Stimulated activated CD8-positive, alpha-beta memory T cell treated with anti-CD3 and anti-CD28 coated beads, Interleukin-4, amount 100 ng/mL, for 4 hours (primary cell): ENCODE measurements around the gene EMC9.

Experiments
- DNase-seq, 2 donors: peaks; one replicate each; pipeline ENCODE4 v3.0.0-alpha.2; 2020; ENCODE audit warnings: low read depth in 2 of 2, low spot score in 1 of 2

Gene EMC9

DNA sequence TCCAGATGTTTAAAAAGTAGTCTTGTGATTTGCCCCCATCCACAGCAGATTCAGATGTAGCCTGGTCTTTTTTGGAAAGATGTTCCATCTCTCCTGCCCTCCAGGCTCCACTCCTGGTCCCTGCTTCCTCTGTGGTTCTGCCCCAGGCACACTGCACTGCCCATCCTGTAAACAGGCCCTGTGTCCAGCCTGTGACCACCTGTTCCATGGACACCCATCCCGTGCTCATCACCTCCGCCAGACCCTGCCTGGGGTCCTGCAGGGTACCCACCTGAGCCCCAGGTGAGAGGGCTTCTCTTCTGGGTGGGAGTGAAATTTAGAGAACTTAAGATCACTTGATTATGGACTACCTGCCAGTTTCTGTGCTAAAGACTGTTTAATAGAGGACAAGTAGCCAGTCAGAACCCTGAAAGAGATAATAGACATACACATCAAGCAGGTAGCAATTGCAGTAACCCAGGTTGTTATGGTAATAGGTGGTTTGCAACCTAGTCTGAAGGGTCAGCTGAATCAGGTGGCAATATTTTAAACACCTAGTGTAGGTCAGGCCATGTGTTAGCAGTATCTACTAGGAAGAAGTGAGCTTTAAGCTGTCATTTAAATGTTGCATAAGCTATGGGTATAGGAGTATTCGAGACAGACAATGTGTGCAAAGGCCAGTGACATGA lies 8.0 kb upstream of the EMC9 start:
- no peak for DNase-seq

DNA sequence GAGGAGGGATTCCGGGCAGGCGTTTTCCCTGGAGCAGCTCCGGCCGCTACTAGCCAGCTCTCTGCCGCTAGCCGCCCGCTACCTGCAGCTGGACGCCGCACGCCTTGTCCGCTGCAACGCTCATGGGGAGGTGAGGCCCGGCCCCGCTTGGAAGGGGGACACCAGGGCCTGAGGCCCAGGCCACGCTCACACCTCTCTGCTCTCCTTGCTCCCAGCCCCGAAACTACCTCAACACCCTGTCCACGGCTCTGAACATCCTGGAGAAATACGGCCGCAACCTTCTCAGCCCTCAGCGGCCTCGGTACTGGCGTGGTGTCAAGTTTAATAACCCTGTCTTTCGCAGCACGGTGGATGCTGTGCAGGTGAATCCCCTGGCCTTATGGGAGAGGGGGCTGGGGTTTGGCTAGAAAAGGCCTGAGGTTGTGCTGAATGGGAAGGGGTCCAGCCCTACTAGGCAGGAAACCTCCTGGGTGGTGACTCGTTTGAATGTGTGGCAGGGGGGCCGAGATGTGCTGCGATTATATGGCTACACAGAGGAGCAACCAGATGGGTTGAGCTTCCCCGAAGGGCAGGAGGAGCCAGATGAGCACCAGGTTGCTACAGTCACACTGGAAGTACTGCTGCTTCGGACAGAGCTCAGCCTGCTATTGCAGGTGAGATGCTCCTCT lies 6.5 kb upstream of the EMC9 start:
- DNase-seq = no peak

DNA sequence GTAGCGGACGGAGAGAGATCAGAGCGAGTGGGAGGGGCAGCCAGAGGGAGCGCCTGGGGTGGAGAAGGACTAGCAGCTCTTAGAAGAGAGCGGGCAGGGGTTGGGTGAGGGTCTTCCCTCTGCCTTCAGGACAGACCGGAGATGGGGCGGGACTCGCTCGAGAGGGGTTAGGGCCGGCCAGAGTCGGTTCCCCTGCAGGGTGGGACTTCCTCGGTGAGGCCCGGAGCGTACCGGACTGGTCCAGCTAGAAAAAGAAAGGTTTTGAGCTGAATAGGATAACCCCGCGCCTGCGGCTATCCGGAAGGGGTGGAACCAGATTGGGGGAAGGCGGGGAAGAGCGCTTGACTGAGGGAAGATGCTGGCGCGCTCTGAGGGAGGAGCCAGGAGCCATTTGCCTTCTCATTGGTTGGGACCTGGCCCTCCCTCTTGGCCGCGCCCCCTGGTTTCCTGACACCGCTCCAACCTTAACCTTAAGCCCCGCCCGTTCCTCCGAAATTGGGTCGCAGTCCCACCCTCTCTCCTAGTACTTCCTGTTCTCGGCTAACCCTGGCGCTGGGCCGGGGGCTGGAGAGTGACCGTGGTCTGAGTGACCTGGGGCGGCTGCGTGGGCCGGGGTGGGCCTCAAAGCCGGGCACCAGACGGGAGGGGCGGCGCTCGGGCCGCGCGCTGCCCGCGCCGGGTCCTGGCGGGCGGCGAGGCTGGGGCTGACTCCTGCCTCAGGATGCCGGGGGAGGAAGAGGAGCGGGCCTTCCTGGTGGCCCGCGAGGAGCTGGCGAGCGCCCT lies 5.8 kb upstream of the EMC9 start, which contains the start of gene RNF31:
Gene RNF31 (plus strand): TSS at position 521 of the 783 bp plus-strand sequence. CDS start 201 bp downstream, at position 722.
- peak; percentile 93 to 95 for DNase-seq

DNA sequence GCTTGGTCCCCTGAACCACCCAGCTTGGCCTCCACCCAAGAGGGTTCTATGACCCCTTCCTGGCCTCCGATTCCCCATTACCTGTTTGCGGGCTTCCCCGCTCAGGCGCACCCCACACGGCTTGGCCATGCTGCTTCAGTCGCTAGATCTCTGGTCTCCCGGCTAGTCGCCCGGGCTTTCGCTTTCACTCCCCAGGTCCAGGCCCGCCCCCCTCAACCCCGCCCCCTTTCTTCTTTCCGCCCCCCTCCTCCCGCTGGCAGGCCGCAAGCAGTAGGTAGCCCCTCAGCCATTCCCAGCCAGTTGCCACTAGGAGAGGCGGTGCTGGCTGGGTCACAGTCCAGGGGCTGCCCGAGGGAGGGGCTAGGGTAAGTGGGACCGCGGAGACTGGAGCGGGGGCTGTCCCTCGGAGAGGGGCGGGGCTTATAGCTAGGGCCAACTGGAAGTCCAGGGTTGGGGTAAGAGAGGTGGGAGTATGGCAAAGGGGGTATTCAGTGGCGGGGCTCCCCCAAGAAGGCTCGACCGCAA lies 5.1 kb upstream of the EMC9 start, which contains the start of gene PSME2:
Gene PSME2 (minus strand): TSS at position 158 of the 525 bp plus-strand sequence. CDS start 29 bp downstream, at position 129.
- peak; percentile 56 to 74 for DNase-seq

DNA sequence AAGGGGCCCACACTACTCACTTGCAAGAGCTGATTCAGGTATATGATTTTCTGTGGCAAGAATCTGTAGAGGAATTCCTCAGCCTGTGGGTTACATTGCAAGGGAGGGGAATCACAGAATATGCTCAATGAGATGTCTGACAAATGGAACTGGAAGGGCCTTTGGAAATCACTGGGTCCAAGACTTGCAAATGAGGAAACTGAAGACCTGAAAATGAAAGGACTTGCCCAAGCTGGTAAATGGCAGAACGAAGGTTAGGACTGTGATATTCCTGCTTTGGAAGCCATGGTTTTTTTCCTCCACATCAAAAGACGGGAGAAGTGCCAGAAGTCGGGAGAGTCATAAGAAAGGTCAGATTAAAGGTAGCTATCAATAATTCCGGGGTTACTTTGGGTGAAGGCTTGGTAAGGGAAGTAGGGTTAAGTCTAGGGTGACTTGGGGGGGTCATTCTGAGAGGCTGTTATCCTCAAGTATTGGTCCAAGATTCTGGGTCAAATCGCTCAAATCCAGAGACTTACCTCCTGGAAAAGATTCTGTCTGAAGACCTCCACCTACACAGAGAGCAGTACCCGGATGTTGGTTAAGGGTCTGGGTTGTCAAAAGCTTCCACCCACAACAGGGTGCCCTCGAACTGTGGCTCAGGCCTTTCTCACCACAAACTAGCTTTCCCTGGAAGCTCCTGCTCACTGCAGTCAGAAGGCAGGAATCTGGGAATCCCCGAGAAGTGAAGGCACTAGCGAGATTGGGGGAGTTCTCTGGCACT lies 4.5 kb upstream of the EMC9 start:
- DNase-seq = no peak

DNA sequence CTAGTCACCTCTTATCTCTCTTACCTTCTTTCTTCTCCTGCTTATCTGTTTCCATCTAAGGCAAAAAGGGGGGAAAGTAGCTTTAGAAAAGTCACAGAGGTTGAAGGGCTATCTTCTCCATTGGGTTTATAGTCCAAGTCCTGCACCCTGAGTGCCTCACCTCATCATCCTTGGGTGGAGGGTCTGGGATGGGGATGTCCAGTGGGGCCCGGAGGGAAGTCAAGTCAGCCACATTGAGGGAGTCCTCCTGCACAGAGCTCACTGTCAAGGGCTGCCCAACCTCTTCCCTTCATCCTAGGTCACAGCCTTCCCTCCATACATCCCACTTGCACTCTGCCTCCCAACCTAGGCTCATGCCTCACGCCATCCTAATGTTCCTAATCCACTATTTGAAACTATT lies 3.8 kb upstream of the EMC9 start:
- DNase-seq = no peak

DNA sequence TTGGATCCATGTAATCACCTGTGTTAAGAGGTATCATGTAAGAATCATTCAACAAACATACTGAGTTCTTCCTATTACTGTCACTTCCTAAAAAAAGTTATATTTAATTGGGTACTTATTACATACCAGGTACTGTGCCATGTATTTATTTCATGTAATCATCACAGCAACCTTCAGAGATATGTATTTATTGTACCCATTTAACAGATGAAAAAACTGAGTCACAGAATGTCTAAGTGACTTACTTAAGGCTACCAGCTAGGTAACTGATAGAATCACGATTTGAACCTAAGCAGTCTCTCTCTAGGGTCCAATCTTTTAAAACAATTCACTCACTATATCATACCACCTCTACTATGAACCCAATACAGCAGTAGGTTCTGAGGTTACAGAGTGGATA lies 3.1 kb upstream of the EMC9 start:
- no peak for DNase-seq

DNA sequence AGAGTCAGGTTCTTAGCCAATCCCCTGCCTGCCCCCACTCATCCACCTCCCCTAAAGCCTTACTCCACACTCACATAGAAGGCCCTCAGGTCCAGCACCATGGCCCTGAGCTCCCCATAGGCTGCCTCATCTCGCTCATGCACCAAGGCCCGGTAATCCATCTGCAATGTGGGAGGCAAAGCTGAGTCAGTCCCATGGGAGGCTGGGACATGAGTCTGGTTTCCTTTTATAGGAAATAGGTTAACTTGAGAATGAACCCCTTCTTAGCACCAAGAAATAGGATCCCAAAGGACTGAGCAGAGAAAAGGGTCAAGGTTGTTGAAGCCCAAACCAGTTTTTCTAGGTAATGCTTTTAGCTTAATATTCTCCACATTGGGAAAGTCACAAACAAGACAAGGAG lies 2.1 kb upstream of the EMC9 start:
- no peak for DNase-seq

DNA sequence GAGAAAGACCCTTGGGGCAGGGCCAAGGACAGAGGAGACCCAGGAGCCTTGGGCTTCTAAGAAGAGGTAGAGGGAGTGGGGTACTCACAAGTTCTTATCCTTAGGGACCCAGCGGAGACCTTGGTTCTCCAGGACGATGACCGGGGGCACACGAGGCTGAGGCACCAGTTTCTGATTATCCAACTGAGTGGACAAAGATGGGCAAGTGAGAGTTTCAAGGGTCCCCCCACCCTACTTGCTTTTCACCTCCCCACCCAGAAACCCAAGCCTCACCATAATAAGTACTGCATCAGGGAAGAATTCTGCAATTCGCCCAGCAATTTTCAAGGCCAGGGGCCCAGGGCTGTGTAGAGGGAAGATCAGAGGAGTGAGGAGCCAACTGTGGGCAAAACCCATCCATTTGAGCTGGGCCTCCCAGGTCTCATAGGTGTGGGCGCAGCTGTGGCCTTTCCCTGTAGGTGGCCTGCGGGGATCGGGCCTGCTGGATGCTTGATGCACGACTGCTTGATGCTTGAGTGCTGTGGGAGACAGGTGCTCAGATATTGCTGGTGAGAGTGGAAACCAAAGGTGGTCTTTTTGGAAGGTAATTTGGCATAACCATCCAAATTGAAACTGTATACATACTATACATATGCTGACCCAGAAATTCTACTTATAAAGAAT lies 2.0 kb downstream of the EMC9 start:
- no peak for DNase-seq

DNA sequence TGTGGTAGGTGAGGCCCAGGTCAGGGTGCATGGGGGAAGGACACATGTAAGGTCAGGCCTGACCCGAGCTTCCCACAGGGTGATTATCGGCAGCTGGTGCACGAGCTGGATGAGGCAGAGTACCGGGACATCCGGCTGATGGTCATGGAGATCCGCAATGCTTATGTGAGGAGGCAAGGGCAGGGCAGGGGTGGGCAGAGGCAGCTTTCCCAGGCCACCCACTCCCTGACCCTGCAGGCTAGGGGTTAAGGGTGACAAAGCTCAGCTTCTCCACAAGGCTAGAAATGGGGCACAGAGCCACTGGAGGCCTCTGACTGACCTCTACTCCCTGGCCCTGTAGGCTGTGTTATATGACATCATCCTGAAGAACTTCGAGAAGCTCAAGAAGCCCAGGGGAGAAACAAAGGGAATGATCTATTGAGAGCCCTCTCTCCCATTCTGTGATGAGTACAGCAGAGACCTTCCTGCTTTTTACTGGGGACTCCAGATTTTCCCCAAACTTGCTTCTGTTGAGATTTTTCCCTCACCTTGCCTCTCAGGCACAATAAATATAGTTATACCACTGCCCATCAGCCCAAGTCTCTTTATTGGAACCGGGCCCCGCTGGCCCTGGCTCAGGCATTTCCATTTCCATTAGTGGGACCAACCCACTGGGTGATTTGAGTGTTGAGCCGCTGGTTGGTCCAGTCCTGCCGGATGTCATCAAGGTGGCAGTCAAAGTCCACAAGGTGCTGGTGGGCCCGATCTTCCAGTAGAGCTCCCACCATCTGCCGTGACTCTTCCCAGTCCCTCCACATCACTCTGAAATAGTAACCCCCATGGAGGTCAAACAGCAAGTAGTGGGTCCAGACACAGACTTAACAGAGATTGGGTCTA lies 2.8 kb downstream of the EMC9 start:
- DNase-seq = no peak

DNA sequence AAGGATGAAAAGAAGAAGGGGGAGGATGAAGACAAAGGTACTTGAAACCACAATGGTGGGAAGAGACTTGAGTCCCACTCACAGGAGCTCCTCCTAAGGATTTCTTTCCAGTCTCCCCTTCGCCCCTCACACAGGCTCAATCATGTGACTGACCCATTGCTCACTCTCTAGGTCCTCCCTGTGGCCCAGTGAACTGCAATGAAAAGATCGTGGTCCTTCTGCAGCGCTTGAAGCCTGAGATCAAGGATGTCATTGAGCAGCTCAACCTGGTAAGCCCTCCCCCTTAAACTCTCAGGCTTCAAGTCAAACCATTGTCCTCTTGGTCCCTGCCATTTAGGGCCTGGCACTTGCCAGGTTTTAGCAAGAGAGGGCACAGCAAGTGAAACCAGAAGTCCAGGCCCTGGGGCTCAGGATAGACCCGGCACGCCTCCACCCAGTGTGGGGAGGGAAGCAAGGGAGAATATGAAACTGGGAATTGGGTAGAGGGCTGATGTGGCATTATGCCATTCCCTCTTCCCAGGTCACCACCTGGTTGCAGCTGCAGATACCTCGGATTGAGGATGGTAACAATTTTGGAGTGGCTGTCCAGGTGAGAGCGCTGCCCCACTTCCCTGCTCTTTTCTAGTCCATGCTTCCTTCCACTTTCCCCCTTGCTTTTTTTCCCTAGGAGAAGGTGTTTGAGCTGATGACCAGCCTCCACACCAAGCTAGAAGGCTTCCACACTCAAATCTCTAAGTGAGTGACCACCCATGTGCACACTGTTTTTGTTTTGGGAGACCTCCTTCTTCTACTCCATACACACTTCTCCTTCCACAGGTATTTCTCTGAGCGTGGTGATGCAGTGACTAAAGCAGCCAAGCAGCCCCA lies 3.6 kb downstream of the EMC9 start:
- no peak for DNase-seq

DNA sequence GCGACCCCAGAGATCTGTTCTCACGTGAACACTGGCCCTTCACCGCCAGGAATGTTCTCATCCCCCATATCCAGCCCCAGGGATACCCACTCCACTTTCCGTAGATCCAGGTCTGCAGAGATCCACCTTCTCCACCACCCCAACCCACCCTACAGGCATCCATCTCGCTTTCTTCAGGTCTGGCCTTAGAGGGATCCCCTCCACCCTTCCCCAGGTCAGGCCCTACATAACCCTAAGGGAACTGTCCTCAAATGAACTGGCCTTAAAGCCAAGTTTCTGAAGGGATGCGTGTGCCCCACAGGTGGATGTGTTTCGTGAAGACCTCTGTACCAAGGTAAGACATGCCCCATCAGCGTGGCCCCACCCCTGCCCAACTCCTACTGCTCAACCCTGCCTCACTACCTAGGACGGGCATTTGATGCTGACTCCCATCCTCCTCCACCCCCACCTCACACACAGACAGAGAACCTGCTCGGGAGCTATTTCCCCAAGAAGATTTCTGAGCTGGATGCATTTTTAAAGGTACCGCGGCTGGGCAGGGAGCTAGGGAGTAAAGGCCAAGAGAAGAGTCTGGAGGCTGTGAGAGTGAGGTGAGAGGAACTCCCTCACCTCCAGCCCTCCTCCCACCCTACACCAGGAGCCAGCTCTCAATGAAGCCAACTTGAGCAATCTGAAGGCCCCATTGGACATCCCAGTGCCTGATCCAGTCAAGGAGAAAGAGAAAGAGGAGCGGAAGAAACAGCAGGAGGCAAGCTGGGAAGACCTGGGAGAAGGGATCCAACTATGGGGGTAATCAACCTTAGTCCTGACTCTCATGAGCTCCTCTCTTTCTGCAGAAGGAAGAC lies 4.5 kb downstream of the EMC9 start:
- no peak for DNase-seq

DNA sequence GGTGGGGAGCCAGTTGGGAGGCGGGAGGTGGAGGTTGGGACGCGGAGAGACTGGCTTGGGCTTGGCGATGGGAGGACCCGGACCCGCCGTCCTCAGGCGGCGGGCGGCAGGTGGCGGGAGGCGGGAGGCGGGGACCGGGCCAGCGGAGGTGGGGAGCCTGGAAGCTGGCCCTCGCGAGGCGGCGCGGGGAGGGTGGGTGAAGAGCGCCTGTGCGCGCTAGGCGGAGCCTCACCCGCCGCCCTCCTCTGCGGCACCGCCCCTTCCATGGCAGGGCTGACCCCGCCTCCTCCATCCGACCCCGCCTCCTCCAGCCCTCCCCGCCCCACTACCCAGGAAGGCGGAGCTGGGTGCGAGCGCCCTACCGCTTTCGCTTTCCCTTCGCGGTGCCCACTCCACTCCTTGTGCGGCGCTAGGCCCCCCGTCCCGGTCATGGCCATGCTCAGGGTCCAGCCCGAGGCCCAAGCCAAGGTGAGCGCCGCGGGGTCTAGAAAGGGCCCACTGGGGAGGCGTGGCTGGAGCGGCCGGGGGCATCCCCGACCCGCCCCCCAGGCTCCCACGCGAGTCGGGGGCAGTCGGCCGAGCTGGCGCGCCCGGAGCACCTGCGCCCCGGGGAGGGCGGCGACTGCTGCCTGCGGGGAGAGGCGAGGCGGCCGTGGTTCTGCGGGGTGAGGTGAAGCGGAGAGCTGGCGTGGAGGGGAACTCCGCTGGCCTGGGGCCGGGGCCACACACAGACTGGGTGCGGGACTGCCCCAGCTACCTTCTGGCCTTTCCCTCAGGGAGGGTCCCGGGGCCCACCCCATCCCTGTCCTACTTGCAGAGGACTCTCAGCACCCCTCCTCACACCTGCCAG lies 5.3 kb downstream of the EMC9 start, which contains the start of gene PSME1:
Gene PSME1 (plus strand): TSS at position 361 of the 850 bp plus-strand sequence. CDS start 69 bp downstream, at position 430.
- peak; percentile 86 to 90 for DNase-seq

DNA sequence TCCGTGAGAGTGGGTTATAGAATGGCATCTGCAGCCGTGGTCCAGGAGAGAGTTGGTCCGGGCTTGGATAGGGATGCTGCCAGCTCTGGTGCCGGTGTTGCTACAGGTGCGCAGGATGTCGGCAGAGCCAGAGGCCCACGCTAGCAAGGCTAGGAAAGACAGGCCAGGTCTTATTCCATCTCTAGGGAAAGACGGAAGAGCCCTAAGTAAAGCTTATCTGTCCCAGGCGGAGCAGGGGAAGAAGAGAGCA lies 5.9 kb downstream of the EMC9 start:
- no peak for DNase-seq

DNA sequence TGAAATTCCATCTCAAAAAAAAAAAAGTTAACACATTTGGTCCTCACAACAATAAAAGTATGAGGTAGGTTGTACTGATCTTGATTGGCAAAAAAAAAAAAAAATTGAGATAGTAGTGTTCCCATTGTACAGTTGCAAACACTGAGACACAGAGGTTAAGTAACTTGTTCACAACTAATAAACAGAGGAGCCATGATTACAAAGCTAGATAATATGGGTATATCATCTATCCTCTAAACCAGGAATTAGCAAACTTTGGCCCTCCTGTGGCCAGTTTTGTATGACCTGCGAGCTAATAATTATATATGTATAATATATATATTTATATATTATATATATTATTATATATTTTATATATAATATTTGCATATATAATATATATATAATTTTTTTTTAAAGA lies 7.7 kb downstream of the EMC9 start:
- no peak for DNase-seq

DNA sequence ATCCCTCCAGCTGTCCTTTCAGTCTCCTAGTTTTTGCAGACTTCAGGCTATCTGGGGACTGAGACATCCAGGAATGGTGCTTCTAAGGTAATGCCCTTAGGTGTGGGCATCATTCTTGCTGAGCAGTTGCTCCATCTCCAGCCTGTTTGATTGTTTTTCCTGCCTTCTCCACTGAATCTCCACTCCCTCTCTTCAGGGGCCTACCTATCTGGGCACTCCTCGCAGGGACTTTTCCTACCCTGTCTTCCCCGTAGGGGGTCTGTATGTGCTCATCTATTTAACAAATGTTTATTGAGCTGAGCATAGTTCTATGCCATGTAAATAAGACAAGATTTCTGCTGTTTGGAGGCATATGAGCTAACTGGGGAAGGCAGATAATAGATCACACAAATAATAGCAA lies 8.4 kb downstream of the EMC9 start:
- DNase-seq = no peak
